ENCODE data around the gene GRHL1.
"Not testable (repeated sequence)": the region's sequence is repeated elsewhere in the genome, so short reads cannot be mapped to it uniquely, and the experiment has no call there.

The GRHL1 gene

GRCh38 chr2:10007921-10008808 is 56.7 kb downstream of the GRHL1 start:
- DNase-seq (ENCODE audit: low read depth in 2 of 3, low spot score in 1 of 3) = no peak

- no peak for DNase-seq (ENCODE audit: low read depth in 2 of 3, low spot score in 1 of 3)
Observed at GRCh38 chr2:10008809-10009176, 57.3 kb downstream of the GRHL1 start.

GRCh38 chr2:10009271-10009810 is 57.8 kb downstream of the GRHL1 start:
- no peak for DNase-seq (ENCODE audit: low read depth in 2 of 3, low spot score in 1 of 3)

- DNase-seq (ENCODE audit: low read depth in 2 of 3, low spot score in 1 of 3) = no peak
Observed at GRCh38 chr2:10009811-10010781, 58.6 kb downstream of the GRHL1 start.

GRCh38 chr2:10010861-10011605 is 59.5 kb downstream of the GRHL1 start:
- DNase-seq (ENCODE audit: low read depth in 2 of 3, low spot score in 1 of 3) = not testable (repeated sequence)

GRCh38 chr2:10011606-10012325 is 60.3 kb downstream of the GRHL1 start:
- not testable (repeated sequence) for DNase-seq (ENCODE audit: low read depth in 2 of 3, low spot score in 1 of 3)

- DNase-seq (ENCODE audit: low read depth in 2 of 3, low spot score in 1 of 3) = not testable (repeated sequence)
Observed at GRCh38 chr2:10012366-10012962, 61.0 kb downstream of the GRHL1 start.

- DNase-seq (ENCODE audit: low read depth in 2 of 3, low spot score in 1 of 3) = no peak
Observed at GRCh38 chr2:10012963-10013461, 61.5 kb downstream of the GRHL1 start.

- not testable (repeated sequence) for DNase-seq (ENCODE audit: low read depth in 2 of 3, low spot score in 1 of 3)
Observed at GRCh38 chr2:10013651-10014417, 62.3 kb downstream of the GRHL1 start.

GRCh38 chr2:10014418-10015190 is 63.1 kb downstream of the GRHL1 start:
- no peak for DNase-seq (ENCODE audit: low read depth in 2 of 3, low spot score in 1 of 3)

GRCh38 chr2:10015376-10015989 is 64.0 kb downstream of the GRHL1 start:
- not testable (repeated sequence) for DNase-seq (ENCODE audit: low read depth in 2 of 3, low spot score in 1 of 3)

GRCh38 chr2:10016001-10016801 is 64.7 kb downstream of the GRHL1 start:
- no peak for DNase-seq (ENCODE audit: low read depth in 2 of 3, low spot score in 1 of 3)

- DNase-seq (ENCODE audit: low read depth in 2 of 3, low spot score in 1 of 3) = no peak
Observed at GRCh38 chr2:10016802-10017258, 65.3 kb downstream of the GRHL1 start.

- no peak for DNase-seq (ENCODE audit: low read depth in 2 of 3, low spot score in 1 of 3)
Observed at GRCh38 chr2:10017313-10017941, 65.9 kb downstream of the GRHL1 start.

- DNase-seq (ENCODE audit: low read depth in 2 of 3, low spot score in 1 of 3) = no peak
Observed at GRCh38 chr2:10019174-10019573, 67.7 kb downstream of the GRHL1 start.
